GM12878 (cell line): Measurements from ENCODE around the gene CNDP2. TPM values are rescaled to one million over a fixed set of nuclear protein-coding genes. Genes with fewer than 3 reads are reported as not detected.

ENCODE experiments used
- ATAC-seq: fragments of 200-7000 bp; cut with Tn5 transposase; 3 replicates; pipeline ENCODE4 v1.9.1; 2020; ENCODE audit warnings: mild to moderate bottlenecking, moderate library complexity
- BruUV-seq: library from RNA; stranded (reverse); fragments of 400-500 nt; replicated peaks from 2 replicates; lab custom pipeline; 2021; lab: Mats Ljungman, UMichigan
- CTCF ChIA-PET: fragments of 300-600 bp; sonication (Branson Sonifier 250); formaldehyde crosslinking; extraction: SDS; loops from one replicate; lab custom pipeline; 2021; ENCODE audit warnings: inconsistent platforms; lab: Yijun Ruan, JAX
- POLR2A ChIA-PET: fragments of 350-600 bp; formaldehyde crosslinking; extraction: SDS; loops from one replicate; lab custom pipeline; 2021; ENCODE audit warnings: inconsistent platforms; lab: Charles Lee
- RAD21 ChIA-PET: fragments of 300-600 bp; sonication (Branson Sonifier 250); formaldehyde crosslinking; loops from one replicate; lab custom pipeline; 2023; ENCODE audit warnings: antibody characterized with exemption; ENCODE audit not compliant: unreplicated experiment; lab: Charles Lee
- SMC1A ChIA-PET: fragments of 300-600 bp; sonication (Branson Sonifier 250); formaldehyde crosslinking; loops from one replicate; lab custom pipeline; 2023; ENCODE audit not compliant: unreplicated experiment, uncharacterized antibody; lab: Charles Lee
- DNase-seq: peaks from one replicate; pipeline ENCODE4 v3.0.0-alpha.2; 2011; ENCODE audit warnings: low read depth, low spot score
- FAIRE-seq: peaks from 3 replicates; lab custom pipeline; 2011; peaks lifted over from hg19 to GRCh38; lab: Jason Lieb, UNC
- H2AFZ ChIP-seq: 2 replicates; pipeline ENCODE4 v1.6.0; 2011; ENCODE audit warnings: low read depth, low read length, control low read depth; ENCODE audit not compliant: control insufficient read depth
- H3K27ac ChIP-seq: 2 replicates; pipeline ENCODE4 v1.5.1; 2011; ENCODE audit warnings: control low read depth; ENCODE audit not compliant: control insufficient read depth, insufficient read depth
- H3K27me3 ChIP-seq, 2 experiments: replicated peaks in 1 of 2; 2 replicates each; pipeline versions ENCODE4 v1.6.0 to v1.6.1; 2011; ENCODE audit warnings: low read length in 1 of 2; ENCODE audit not compliant: control insufficient read depth in 2 of 2, insufficient read depth in 2 of 2
- H3K36me3 ChIP-seq, 2 experiments: 2 replicates each; pipeline ENCODE4 v1.5.1; 2011; ENCODE audit warnings: low read length in 1 of 2; ENCODE audit not compliant: control insufficient read depth in 2 of 2, insufficient read depth in 2 of 2
- H3K4me1 ChIP-seq: 2 replicates; pipeline ENCODE4 v1.6.1; 2011; ENCODE audit warnings: mild to moderate bottlenecking, low read length, moderate library complexity, mixed read lengths; ENCODE audit not compliant: control insufficient read depth, insufficient read depth
- H3K4me2 ChIP-seq: 2 replicates; pipeline ENCODE4 v1.6.0; 2011; ENCODE audit warnings: control low read depth; ENCODE audit not compliant: control insufficient read depth, insufficient read depth
- H3K4me3 ChIP-seq: fragments of 200-600 bp; sonication (generic); 2 replicates; pipeline ENCODE4 v1.5.1; 2016
- H3K79me2 ChIP-seq: 2 replicates; pipeline ENCODE4 v1.6.0; 2011; ENCODE audit warnings: low read length; ENCODE audit not compliant: control insufficient read depth, insufficient read depth
- H3K9ac ChIP-seq: 2 replicates; pipeline ENCODE4 v1.8.0; 2011; ENCODE audit warnings: low read length, control low read depth, mixed read lengths; ENCODE audit not compliant: control insufficient read depth, insufficient read depth
- H3K9me3 ChIP-seq: replicated peaks from 3 replicates; pipeline ENCODE4 v1.5.1; 2011; ENCODE audit warnings: mild to moderate bottlenecking, low read length; ENCODE audit not compliant: control insufficient read depth, insufficient read depth
- H4K20me1 ChIP-seq: 2 replicates; pipeline ENCODE4 v1.6.0; 2011; ENCODE audit not compliant: control insufficient read depth, insufficient read depth
- ATF2 ChIP-seq: IDR thresholded peaks from 2 replicates; pipeline ENCODE4 v1.6.1; 2012; ENCODE audit warnings: low read length, inconsistent platforms
- CEBPB ChIP-seq, 2 experiments: fragments of 150-350 bp in 1 of 2; IDR thresholded peaks; 2 replicates each; pipeline ENCODE4 v1.6.1; 2012 to 2014; ENCODE audit warnings: low read depth in 2 of 2, low read length in 2 of 2, borderline replicate concordance in 1 of 2, inconsistent platforms in 1 of 2
- MXI1 ChIP-seq: fragments of 150-350 bp; IDR thresholded peaks from 2 replicates; pipeline ENCODE4 v1.6.1; 2011; ENCODE audit warnings: low read depth, mild to moderate bottlenecking, inconsistent platforms, low read length, improper control_type of control experiment
- SIX5 ChIP-seq: IDR thresholded peaks from 2 replicates; pipeline ENCODE4 v1.6.1; 2011; ENCODE audit warnings: mild to moderate bottlenecking, low read depth, low read length, moderate library complexity; ENCODE audit not compliant: severe bottlenecking
- TBL1XR1 ChIP-seq: IDR thresholded peaks from 2 replicates; pipeline ENCODE4 v1.6.1; 2012; ENCODE audit warnings: low read depth, low read length, improper control_type of control experiment
- ZBED1 ChIP-seq: IDR thresholded peaks from 2 replicates; pipeline ENCODE4 v1.6.1; 2016; ENCODE audit warnings: borderline replicate concordance
- WGBS: methylation state at CpG from one replicate; pipeline ENCODE4 v1.1.6; 2016; ENCODE audit warnings: low lambda C conversion rate; ENCODE audit not compliant: insufficient replicate concordance, insufficient coverage; ENCODE audit errors: missing lambda C conversion rate; 5-methylcytosine and 5-hydroxymethylcytosine counted together
- in situ Hi-C: fragments of 300-500 bp; cut with MboI; formaldehyde crosslinking; loops from 9 replicates; pipeline ENCODE4 v1.14.3; 2018; ENCODE audit warnings: mixed read lengths
- intact Hi-C: fragments of 100-400 bp; cut with micrococcal nuclease; formaldehyde crosslinking; loops from one replicate; pipeline ENCODE4 v1.14.2; 2022; ENCODE audit not compliant: unreplicated experiment
- polyA plus RNA-seq, 11 experiments: library from polyadenylated mRNA; depleted of rRNA in 4 of 11; unstranded in 6 of 11; stranded (reverse) in 5 of 11; fragments of >200 nt; fragmentation: Nextera tagmentation in 4 of 11; fragmentation: Illumina TruSeq in 1 of 11; extraction: Ambion mirVana in 4 of 11; extraction: Trizol in 1 of 11; gene quantifications; 1 replicate in 1 of 11; 2 replicates in 10 of 11; pipeline versions ENCODE4 v1.2.1 to v1.2.3, GENCODE V29; 2011 to 2016; ENCODE audit warnings: inconsistent platforms in 2 of 11, missing spikeins in 2 of 11, low read depth in 1 of 11
- total RNA-seq, 4 experiments: library from RNA; depleted of rRNA in 3 of 4; stranded (reverse); fragments of >200 nt in 3 of 4; fragmentation: Illumina TruSeq in 1 of 4; extraction: Trizol in 1 of 4; gene quantifications; 2 replicates each; pipeline versions ENCODE4 v1.2.1 to v1.2.3, GENCODE V29; 2013 to 2021
- TF ChIP-seq, protein P1 (sequence below): IDR thresholded peaks from 2 replicates; pipeline ENCODE4 v1.6.1; 2011; ENCODE audit warnings: low read depth, mild to moderate bottlenecking, low read length, moderate library complexity, borderline replicate concordance; ENCODE audit errors: extremely low read depth

The CNDP2 gene
- total and polyA plus RNA-seq, 10 of the 15 experiments (the other 5 are each of a cell fraction or from before 2014, with no cell fraction given), result 63.5 to 213 (median 158) TPM

DNA sequence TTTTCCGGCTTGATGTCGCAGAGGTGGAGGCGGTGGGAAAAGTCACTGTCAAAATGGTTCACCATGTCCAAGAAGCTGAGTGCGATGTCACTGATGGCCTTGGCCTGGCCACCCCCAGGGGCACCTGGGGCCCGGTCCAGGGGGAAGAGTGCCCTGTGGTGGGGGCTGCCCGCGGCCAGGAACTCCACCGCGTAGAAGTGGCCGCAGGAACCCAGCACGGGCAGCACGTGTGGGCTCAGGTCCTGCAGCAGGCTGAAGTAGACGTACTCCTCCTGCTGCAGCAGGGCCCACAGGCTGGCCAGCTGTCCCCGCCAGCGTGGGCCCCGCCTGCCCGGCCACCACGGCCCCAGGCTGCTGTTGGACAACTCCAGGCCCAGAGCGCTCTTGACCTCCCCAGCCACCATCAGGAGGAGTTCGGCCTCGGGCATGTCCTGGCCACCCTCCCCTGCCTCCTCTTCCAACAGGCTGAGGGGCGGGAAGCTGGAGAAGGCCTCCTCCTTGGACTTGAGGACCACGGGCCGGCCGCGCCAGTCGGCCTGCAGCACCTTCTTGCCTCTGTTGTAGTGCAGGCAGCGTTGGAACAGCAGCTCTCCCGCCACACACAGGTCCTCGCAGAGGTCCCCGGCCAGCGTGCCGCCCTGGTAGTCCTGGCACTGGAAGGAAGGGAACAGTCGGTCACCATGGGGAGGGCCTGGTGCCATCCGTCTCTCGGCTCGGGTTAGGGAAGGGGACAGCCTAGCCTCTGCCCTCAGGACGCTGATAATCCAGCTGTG is 49.3 kb upstream of the CNDP2 start:
- CTCF ChIA-PET, result no interaction called here
- TF ChIP-seq CEBPB (IDR thresholded peaks at IDR 0.05; ENCODE audit: borderline replicate concordance in 1 of 2, low read depth in 2 of 2, low read length in 2 of 2), result no peak
- TF ChIP-seq MXI1, result no peak
- TF ChIP-seq ZBED1, result no peak
- TF ChIP-seq SIX5, result no peak
- TF ChIP-seq TBL1XR1, result no peak
- TF ChIP-seq, protein P1, sequence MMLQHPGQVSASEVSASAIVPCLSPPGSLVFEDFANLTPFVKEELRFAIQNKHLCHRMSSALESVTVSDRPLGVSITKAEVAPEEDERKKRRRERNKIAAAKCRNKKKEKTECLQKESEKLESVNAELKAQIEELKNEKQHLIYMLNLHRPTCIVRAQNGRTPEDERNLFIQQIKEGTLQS, result no peak
- TF ChIP-seq ATF2, result no peak
- Histone ChIP-seq H3K9ac (no peak overlapping the region), H4K20me1 (no peaks in the 10 kb centered on the region), H3K9me3 (no peaks in the 10 kb centered on the region), H3K36me3 (no peaks in the 10 kb centered on the region), H3K27me3 (peaks cover 0 to 5% of the 10 kb centered on the region in 2 experiments; a peak in 2 of 4 replicates), H2AFZ (no peak overlapping the region), H3K27ac (no peak overlapping the region), H3K4me3 (no peak overlapping the region), H3K4me2 (no peak overlapping the region), H3K4me1 (no peaks in the 10 kb centered on the region), H3K79me2 (no peaks in the 10 kb centered on the region)
- in situ Hi-C loops (no loop called here), intact Hi-C loops (no loop called here)
- POLR2A ChIA-PET, result no interaction called here
- no peak for DNase-seq
- 57% methylated on average over 29 of the region's 38 CpGs for WGBS
- SMC1A ChIA-PET, result interaction anchor here (0.5 to 0.8 kb wide), 2 partner anchors 38 to 1160 kb away, joined by 3 read pairs; no protein-coding TSS in a partner anchor
- no TSS peak for BruUV-seq
- FAIRE-seq, result no peak
- RAD21 ChIA-PET, result no interaction called here
- ATAC-seq, result no peak
